Measurements from ENCODE around the gene KCNJ1.

DNA sequence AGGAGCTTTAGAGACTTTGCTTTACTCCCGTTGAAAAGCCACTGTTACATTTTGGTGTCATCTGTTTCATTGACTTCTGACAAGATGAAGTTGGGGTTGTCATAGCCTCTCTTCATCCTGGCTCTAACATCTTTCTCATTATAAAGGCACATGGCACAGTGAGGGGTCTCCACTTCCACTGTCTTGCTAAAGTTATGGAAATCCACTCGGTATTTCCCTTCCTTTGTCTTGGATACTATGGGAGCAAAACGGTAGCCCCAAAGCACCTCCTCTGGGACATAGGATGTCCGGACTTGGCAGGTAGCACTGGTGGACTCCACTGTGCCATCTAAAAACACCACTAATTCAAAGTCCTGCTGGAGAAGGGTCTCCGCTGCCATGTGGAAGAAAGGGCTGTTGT, 28.0 kb downstream of the KCNJ1 start:
- no peak for TF ChIP-seq POLR2A (IDR thresholded peaks at IDR 0.05; ENCODE audit: extremely low read depth, insufficient read length)
- TF ChIP-seq, protein P1, sequence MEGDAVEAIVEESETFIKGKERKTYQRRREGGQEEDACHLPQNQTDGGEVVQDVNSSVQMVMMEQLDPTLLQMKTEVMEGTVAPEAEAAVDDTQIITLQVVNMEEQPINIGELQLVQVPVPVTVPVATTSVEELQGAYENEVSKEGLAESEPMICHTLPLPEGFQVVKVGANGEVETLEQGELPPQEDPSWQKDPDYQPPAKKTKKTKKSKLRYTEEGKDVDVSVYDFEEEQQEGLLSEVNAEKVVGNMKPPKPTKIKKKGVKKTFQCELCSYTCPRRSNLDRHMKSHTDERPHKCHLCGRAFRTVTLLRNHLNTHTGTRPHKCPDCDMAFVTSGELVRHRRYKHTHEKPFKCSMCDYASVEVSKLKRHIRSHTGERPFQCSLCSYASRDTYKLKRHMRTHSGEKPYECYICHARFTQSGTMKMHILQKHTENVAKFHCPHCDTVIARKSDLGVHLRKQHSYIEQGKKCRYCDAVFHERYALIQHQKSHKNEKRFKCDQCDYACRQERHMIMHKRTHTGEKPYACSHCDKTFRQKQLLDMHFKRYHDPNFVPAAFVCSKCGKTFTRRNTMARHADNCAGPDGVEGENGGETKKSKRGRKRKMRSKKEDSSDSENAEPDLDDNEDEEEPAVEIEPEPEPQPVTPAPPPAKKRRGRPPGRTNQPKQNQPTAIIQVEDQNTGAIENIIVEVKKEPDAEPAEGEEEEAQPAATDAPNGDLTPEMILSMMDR (IDR thresholded peaks at IDR 0.05; ENCODE audit: low read depth, low read length): no peak
